ENCODE data around the gene SBF2.

The SBF2 gene
- 17.7 to 26.2 reads per million in 2 donors for total RNA-seq

DNA sequence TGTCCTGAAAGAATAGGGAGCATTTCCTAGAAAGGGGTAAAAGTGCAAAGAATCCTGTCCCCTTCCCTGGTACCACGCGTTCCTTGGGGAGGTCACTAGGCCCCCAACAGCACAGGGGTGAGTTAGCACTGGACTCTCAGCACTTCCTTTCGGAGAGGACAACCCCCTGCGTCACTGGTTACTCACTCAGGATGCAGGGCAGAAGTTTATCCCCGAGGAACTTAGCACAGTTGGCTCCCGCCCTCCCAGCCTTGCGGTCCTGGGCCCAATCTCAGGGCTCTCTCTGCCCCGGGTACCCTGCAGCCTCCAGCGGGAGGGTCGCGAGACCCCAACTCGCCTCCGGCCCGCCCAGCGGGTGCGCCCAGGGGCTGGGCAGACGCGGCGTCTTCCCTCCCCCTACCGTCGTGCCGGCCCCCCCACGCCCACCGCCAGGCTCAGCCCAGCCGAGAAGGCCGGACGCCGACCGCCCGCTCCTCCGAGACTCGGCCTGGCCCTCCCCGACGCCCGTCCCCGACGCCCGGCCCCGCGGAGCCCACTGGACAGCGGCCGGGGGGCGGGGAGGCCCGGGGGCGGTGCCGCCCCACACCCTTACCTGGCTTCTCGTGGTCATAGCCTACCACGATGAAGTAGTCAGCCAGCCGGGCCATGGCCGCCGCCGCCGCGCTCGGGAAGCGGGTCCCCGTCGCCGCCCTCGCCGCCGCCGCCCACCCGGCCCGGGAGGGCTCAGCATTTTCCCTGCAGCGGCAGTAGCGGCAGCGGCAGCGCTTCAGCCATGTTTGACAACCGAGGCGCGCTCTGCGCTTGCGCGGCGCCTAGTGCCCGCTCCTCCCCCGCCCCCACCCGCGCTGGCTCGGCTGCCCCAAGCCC lies at the start of gene SBF2:
Gene SBF2 (minus strand): TSS at position 797 of the 867 bp plus-strand sequence. CDS start 150 bp downstream, at position 647.
- peak; percentile 57 to 76 (median 68) for DNase-seq

DNA sequence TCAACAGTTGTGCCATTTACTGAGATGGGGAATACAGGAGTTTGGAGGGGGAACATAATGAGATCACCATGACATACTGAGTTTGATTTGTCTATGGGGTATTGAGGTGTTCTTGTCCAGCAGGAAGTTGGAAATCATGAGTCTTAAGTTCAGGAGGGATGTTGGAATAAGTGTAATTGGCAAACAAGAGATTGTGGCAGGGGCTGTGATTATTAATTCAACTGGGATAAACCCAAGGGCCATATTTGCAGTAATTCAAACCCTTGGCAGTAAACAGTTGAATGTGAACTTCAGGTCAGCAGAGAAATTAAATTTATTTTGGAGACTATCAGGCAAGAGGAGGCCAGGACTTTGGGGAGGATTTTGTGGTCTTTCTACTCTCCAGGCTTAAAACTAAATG lies 44.3 kb upstream of the SBF2 start:
- no peak for DNase-seq

DNA sequence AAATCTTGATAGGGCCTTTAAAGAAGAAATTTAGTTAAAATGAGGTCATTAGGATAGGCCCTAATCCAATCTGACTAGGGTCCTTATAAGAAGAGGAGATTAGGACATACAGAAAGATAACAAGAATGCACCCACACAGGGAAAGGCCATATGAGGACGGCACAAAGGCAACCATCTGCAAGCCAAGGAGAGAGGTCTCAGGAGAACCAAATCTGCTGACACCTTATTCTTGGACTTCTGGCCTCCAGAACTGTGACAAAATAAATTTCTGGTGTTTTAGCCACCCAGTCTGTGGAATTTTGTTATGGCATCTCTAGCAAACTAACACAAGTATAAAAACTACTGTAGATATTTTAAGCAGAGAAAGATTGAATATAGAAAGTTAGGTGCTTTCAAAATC lies 39.5 kb upstream of the SBF2 start:
- DNase-seq: no peak

DNA sequence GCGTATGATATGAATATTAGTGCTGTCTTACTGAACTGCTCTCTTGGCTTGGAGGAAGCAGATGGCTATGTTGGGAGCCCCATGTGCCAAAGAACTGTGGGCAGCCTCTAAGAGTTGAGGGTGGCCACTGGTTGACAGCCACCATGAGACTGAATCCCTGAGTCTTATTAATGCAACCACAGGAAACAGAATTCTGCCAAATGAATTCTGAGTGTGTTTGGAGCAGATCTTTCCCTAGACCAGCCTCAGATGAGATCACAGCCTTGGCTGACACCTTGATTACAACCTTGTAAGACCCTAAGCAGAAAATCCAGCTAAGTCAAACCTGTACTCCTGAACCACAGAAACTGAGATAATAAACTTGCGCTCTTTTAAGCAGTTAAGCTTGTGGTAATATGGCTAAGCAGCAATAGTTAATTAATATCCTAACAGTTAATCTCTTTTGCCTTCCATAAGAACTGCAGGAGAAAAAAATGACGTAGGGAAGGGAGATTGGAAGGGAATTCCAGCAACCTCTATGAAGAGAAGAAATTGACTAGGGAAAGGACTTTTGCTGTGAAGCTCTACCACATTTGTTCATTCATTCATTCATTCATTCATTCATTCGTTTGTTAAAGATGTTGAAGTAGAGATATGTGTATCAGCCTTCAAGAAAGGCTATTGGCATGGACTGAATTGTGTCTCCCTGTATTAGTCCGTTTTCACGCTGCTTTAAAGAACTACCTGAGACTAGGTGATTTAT lies 37.7 kb upstream of the SBF2 start:
- no peak for DNase-seq

DNA sequence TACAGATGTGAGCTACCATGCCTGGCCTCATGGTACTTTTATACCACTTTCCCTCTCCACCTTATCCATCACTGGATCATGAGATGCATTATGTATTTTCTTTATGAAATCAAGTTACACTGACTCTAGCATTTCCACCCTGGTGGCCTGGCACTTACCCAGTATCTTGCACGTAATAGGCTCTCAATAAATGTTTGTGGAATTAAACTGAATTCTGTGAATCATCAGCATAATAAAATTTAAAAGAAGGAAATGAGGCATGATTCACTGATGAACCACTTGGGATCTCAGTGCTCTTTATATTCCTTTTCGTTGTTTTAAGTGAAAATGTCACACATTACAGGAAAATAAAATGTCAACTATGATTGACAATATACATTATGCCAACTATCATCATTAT lies 35.9 kb upstream of the SBF2 start:
- no peak for DNase-seq

DNA sequence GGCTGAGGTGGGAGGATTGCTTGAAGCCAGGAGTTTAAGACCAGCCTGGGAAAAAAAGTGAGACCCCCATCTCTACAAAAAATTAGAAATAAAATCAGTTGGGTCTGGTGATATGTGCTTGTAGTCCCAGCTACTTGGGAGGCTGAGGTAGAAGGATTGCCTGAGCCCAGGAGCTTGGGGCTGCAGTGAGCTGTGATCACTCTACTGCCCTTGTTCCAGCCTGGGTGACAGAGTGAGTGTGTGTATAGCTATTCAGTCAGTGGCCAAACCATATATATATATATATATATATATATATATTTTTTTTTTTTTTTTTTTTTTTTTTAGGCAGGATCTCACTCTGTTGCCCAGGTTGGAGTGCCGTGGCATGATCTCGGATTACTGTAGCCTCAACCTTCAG lies 35.3 kb upstream of the SBF2 start:
- DNase-seq: no peak

DNA sequence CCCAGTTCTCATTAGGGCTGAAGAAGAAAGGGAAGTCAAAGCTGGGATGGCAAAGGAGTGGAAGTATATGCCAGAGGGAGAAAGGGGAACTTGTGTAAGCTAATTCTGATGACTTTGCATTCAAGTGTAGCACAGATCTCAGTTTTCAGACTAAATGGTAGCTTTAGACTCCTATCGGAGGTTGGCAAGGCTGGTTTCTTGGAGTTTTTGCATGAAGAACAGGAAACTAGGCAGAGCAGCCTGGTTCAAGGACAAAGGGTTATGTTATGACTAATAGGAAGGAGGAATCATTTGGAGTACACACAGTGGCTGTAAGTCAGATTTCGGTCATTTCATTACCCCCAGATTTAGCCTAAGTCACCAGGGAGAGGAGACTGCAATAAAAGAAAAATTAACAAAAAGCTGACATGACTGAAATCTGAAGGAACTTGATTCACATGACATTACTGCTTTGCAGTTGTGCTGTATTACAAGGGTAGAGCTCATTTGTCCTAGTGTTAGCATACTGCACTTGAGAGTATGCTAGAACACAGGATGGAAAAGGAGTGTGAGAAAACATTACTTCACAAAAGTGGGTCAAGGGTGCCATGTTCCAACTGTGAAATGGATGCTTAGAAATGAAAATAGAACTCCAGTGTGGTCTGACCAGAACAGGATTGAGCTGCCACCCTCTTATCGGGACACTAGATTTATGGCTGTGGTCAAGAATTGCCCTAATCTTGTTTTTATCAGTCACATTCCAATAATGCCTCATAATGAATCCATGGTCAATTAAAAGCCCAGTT lies 34.5 kb upstream of the SBF2 start:
- no peak for DNase-seq

DNA sequence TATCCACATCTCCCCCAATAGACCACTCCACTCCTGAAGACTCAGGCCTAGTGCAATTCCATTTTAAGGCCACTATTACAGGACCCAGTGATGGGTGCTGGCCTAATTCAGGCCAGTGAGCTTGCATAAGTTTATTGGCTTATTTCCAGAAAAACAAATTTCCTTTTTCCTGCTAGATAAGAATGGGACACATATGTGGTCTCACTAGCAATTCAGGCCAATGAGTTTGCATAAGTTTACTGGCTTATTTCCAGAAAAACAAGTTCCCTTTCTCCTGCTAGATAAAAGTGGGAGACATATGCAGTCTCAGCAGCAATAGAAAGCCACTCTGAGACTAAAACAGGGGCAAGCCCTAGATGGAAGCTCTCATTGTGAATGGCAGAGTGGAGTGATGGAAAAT lies 33.2 kb upstream of the SBF2 start:
- no peak for DNase-seq

DNA sequence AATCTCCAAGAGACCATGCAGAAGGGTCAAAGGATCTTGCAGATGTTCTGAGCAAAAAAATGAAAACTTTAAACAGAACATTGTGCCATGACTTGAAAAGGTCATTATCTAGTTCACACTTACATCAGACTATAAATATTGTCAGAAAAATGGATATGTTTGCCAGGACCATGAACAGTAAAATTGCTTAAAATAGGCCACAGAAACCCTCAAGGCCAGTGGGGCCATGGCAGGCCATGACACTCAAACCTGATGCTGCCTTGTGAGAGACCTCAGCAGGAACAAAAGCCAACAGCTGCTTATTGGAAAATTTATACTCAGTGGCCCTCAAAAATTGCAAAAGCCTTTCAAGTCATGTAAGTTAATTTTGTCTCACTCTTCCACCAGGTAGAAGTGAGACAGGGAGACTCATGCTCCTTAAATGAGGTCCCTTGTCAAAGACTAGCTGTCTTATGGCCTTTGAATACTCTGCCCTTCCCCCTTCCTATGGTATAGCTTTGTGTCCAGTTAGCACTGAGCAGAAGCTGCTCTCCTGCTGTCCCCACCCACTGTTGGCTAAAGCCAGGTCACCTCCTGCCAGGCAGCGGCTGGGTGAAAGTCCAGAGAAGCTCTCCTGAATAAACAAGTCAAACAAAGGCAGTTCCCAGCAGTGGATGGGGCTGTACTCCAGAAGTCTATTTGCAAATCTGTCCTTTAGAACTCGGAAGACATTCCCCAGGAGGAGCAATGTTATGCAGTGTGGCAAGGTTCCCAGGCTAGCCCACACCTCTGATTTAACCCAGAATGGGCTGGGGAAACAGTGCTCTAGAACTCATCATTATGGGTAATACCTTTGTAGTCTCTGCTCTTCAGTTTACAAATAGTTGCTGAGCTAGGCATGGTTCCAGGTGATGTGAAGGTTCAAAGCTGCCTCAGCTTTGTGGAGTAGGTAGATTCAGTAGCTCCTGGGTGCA lies 32.3 kb upstream of the SBF2 start:
- DNase-seq: no peak

DNA sequence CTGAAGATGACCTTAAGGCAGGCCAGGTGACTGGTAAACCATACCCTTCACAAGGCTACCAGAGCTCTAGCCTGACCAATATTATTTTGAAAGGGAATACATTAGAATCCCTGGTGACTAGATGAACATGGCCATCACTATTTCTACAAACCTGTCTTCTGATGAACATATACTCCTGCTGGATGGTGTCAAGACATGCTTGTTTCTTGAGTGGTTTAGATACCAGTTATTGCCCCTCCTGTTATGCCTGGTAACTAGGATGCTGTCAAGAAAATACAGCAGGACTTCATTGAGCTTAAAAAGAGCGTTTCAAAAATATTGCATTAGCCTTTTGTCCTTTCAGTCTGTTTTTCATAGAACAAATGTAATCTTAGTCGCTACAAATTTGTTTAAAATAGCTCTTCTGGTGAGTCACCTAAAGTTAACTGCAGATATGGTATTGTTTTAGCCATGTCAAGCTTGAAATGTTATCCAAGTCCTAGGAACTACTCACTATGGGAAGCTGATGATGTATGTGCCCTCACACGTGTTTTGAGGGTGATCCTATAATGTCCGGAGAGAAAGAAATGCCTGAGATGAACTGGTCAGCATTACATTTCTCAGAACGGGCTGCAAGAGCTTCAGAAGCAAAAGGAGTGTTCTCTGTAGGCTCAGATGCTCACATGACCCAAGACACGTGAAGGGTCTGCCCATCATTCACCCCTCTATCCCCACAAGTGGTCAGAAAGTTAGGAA lies 31.4 kb upstream of the SBF2 start:
- no peak for DNase-seq

DNA sequence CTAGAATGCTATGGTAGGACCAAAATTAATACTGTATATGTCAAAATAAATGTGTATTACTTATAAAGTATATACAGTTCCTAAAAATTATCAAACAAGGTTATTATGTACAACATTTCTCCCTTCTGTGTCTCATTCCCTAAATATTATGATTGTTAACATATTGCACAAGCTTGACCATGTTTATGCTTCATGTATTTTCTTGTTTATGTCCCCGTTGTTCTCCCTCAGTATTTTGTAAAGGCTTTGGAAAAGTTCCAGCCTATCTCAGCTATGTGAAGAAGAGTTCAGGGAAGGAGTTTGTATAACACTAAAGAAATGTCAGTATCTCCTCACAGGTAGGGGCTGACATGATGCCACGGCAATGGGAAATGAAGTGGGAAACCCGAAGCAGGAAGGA lies 30.5 kb upstream of the SBF2 start:
- DNase-seq: no peak

DNA sequence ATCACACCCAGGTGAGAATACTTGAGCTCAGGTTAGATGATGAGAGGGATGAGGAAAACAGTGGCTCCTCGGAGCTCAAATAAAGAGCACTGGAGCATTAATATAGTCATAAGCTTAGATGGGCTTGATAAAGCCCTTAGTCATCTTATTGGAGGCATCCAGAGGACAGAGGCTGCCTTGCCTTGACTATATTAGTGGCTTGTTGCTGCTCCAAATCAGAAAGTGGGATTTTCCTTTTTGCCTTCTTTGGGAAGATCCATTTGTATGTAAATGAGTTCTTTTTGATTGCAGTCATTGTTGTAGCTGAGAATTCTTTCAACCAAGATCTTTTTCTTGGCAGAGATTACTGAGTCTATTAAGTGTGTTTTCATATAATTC lies 29.8 kb upstream of the SBF2 start:
- DNase-seq: no peak

DNA sequence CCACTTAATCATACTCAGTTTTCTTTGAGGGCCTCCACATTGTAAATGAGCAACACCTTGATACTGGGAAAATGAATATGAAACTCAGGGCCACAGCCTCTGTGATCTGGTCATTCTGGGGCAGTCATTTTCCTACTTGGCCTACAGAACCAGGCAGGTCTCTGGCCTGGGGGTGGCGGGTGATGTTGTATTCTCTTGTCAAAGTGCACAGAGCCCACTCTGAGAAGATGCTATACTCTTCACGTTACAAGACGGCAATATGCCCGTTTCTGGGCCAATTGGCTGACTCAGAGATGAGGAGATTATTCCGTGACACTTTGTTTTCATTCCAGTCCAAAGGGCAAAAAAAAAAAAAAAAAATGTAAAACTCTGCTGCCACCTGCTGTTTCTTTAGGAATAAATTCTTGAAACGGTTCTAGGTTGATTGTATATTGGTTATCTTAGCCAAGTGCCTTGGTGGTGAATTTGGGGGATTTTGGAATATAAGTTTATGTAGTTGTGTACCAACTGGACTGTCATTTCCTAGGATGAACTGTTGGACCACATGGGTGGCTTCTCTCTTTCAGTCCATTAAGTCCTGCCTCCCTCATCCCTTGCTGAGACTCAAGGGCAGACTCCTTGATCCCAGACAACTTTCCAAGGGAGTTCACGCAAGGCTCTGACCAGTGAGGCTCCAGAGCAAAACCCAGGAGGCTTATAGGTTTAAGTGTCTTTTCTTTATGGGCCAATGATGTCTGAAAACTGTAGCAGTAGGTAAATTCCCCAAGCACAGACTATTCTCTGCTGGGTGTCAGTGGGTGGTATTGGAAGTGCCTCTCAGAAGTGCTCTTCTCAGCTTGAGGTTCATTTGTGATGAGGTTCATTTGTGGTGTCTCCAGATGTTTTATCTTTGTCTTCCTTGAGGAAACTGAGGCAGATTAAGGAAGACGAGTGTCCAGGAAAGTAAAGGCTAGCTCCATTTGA lies 29.1 kb upstream of the SBF2 start:
- DNase-seq: peak in 3 of 5 experiments; percentile 8 to 75 (median 20)

DNA sequence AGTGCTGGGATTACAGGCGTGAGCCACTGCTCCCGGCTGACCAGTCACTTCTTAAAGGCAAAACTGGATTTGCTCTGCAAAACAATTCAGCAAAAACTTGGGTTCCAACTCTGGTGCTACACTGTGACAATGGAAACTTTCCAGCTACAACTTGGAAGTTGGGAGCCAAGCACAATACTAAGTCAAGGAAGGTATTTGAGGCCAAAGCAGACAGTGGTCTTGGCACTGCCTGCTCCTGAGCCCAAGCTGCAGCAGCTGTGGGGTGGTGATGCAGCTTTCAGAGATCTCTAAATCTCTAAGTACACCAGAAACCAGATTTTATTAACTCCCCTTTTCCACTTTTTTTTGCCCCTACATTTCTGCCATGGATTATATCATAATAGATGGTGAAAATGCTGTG lies 28.4 kb upstream of the SBF2 start:
- no peak for DNase-seq

DNA sequence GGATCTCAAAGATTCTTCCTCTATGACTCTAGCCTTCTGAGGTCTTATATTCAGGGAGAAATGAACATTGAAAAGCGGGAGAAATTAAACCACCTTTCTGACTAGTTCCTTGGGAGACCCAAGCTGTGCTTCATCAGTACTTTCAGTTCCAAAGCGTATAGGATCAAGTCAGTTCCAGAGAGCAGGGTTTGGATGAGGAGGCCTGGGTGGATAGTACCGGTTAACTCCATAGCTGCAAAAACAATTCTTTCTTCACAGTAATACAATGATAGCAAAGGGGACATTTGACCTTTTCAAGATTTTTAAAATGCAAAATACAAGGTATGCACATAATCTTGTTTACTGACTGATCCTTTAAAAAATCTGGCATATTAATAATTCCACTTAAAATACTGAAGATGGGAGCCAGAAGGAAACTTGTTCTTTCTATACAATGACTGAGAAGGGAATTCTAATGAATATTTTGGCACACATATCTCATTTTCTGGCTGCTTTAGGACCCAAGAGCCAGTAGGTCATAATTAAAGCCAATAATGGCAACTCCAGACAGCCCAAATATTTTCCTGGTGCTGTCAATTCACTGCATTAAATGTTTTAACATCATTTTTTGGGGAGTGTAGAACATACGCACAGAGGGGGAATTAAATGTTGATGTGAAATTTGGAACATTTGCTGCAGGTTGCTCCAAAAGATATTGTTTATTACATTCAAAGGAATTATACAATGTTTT lies 26.9 kb upstream of the SBF2 start:
- no peak for DNase-seq

DNA sequence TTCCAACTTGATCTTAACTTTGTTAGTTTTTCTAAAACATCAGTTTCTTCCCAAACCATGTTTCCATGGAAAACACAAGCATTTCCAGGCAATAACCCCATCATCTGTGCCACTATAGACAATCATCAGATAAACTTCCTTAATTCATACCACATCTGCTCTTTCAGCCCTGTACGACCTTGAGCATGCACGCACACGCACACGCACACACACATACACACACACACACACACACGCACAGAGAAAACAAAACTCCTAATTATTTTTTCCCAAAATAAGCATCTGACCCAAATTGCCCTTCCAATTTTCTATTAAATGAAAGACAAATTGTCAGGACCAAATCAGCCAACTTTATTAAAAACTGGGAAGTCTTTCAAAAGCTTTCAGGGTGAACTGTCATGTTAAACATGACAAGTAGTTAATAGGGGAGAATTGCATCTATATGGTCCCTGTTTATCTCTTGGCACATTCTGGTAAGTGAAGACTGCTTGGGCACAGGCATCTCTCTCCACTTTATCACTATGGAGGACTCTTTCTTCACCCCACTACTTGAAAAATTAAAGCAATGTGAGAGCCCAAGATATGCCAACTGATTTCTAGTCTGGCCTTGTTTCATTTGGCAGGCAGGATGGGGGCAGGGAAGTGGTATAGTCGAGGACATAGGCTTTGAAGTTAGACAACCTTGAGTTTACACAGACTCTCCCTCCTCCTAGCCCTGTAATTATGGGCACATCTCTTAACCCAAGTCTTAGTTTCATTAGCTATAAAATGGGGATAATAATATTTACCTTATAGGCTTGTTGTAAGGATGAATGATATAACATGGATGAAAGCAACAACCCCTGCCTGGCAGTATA lies 25.9 kb upstream of the SBF2 start:
- DNase-seq: no peak

DNA sequence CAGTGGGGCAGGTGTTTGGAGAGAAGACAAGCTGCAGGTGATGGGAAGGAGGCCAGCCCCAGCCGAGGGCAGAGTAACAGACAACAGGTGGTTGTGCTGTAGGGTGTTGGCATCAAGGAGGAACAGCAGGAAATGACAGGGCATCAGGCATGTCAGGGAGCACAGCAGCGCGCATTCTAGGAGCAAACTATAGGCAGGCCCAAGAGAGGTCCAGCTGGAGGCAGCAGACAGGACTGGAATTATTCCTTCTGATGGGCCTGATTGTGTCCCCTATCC lies 24.4 kb upstream of the SBF2 start:
- DNase-seq: no peak

DNA sequence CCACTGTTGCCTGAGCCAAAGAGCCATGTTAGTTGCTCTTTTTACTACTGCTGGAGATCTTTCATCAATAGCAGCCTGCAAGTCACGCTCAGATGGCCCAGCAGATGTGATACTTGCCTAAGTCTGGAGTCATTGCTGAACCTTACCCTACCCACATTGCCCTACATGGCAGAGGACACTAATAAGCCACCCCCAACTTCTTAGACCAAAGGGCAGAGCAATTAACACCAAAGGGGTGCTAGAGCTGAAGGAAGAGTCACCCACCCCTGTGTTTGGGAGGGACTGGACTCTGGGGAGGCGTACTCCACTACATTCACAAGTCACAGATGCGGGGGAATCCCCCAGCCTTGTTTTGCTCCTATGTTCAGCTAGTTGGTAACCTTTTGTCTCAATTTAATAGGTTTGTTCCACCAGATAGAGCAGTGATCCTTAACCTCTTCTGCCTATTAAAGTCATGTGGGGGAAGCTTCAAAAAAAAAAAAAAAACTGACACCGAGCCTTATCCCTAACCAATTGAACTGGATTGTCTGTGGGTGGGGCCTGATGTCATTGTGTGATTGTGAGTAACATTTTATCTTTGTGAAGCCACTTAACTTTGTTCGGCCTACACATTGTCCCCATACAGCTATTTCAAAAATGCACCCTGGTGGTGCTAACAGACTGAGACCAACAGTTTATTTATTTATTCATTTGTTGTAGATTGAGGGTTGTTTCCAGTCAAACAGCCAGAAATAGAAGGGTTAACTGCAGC lies 23.9 kb upstream of the SBF2 start:
- DNase-seq: no peak

All from T-helper 2 cell (primary cell).